Measurements from ENCODE around the gene KDM5C.
A peak's percentile ranks its signal among the peaks of the same experiment; 100 is the strongest.

Gene KDM5C

DNA sequence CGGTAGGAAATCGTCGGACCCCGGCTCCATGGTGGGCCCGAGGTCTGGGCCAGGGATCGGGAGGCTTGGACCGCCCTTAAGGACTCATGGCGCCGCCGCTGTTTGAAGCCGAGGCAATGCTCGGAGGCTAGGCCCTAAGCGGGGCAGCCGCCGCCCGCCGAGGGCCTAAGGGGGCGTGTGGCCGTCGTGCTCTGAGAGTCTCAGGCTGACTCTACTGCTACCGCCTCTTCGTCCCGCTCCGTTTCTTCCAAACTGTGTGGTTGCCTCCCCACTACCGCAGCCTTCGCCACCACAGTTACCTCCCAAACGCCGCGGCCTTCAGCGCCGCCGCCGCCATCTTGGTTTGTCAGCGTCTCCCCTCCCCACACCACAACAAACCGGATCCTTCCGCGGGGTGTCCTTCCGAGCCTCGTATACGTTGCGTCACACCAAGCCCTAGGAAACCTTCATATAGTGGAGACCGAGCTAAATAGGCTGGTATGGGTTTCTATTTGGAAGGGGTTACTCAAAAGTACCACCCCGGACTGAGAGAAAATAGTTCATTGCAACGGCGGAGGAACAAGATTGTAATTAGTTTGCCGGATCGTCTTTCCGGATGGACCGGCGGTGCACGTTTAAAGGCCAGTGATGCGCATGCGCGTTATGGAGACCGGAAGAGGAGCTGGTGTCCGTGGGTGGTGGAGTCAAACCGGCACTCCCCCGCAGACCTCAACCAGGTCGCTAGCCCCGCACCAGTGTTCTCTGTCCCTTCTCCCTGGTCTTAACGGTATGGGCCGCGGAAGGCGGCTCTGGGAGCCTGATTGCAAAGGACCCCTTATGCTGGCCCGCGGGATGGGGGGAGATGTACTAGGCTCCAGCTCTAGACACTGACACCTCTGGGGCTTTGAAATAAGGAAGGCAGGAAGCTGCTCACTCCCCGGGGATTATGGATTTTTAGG is at the start of gene KDM5C:
Gene KDM5C, minus strand, starts transcription at position 348 of the 938 bp plus-strand sequence. Its CDS starts 318 bp downstream, at position 30.
- peak; percentile 89 for DNase-seq (ENCODE audit: low read depth)

DNA sequence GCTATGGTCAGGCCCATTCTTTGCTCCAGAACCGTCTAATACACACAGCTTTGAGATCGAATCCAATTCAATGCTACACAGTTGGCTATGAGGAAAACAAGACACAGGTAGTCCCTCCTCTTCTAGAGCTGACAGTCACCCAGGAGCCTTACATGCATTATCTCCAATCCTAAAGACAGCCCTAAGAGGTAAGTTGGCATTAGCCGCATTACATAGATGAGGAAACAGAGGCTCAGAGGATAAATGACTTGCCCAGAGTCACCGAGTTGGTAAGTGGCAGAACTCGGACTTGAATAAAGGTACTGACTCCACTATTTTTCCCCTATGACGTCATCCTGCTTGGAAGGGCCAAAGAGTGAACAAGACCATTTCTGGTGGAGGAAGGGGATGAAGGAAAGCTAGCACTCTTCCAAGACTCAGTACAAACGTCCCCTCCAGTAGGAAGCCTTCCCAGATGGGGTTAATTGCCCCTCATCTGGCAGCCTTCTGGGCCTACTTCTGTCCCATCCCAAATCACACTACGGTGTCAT is 47.9 kb upstream of the KDM5C start:
- no peak for DNase-seq (ENCODE audit: low read depth)

DNA sequence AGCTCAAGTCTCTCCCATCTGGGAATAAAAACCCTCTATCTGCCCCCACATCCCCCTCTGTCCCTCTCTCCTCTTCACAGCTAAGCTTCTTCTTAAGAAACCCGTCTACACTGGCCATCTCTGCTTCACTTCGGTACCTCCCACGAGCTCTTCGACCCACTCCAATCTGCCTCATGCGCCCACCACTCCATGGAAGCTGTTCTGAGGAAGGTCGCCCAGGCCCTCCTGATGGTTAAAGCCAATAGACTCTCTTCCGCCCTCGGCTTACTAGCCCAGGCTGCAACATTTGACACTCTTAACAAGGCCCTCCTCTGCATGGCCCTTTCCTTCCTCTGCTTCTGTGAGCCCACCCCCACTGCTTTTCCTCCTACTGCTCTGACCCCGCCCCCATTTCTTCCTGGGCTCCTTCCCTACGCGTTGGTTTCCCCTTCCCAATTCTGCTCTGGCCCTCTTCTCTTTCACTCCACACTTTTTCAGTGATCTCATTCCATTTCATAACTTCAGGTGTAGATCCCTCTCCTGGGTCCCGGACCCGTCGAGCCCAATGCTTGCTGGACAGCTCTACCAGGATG is 44.6 kb upstream of the KDM5C start:
- no peak for DNase-seq (ENCODE audit: low read depth)

DNA sequence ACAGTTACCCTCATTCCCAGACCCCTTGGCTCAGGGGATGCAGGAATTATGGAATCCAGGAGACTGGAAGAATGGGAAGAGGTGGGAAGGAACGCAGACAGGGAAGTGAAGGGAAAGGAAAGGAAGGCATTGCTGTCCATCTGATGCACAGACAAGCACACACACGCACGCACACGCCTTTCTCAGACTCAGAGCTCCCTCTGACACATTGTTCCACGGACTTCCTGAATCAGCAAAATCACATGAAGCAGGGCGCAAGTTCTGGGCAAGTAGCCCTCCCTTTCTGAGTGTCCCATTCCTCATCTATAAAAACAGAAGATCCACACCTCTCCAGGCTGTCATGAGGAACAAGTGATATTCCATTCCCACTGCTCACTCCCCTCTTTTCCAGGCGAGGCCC is 43.2 kb upstream of the KDM5C start:
- DNase-seq (ENCODE audit: low read depth): no peak

DNA sequence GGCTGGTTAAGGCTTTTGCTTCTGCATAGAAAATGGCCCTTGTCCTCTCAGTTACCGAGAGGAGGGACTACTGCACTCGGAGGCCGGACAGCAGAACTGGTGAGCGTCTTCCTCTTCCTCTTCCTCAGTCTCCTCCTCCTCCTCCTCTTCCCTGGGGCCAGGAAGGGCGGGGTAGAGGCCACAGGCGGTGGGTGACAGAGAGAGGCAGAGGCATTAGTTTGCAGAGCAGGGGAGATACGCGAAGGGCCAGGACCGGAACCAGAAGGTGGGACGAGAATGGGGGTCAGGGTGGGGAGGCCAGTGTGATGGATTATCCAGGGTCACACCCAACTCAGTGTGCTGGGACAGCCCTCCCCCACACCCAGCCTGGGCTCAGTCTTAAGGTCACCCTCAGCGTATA is 41.9 kb upstream of the KDM5C start:
- no peak for DNase-seq (ENCODE audit: low read depth)

DNA sequence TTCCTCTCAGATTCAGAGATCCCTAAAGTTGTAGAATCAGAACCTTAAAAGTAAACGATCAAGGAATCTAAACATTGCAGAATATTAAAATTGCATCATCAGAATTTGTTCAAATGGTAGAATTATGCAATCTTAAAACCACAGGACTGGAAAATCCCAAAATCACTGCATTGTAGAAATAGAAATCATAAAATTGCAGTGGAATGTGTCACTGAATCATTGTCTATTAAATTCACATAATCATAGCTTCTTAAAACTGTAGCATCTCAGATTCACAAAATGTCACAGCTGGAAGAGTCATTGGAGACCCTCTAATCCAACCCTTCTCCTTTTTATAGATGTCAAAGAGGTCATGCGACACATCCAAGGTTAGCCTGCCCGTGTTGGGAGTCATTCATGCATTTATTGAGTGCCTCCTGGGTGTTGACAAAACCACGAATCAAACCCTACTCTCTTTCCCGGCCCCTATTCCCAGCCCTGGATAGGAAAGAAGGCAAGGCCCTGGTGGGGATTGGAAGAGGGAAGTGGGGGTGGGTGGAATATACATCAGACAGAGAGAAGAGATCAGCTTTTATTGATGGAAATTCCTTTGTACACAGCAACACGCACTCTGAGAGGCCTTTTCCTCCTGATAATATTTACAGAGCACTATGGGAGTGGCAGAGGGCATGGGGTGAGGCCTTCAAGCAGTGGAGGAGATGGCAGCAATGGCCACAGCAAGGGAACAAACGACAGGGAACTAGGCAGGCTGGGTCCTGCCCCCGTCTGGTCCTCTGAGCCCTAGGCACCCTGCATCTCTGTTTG is 41.0 kb upstream of the KDM5C start:
- peak; percentile 79 for DNase-seq (ENCODE audit: low read depth)

DNA sequence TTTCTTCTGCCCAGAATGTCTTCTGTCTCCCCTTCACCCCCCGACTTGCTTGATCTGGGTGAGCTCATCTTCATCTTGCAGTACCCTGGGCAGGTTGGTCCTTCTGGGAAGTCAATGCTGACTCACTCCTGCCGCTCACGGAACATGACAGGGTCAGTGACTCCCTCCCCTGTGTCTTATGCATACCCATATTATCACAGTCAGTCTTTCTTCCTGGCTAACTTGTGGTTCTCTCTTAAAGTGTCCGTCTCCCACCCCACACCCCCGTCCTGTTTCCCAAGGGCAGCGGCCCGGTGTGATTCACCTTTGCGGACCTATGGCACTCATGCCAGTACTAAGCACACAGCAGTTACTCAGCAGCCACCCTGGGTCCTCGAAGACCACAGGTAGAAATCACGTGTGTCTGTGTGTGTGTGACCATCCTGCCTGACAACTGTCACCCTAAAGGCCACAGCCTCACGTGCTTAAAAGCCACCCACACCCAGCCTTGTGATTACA is 38.6 kb upstream of the KDM5C start:
- DNase-seq (ENCODE audit: low read depth): peak; percentile 82

DNA sequence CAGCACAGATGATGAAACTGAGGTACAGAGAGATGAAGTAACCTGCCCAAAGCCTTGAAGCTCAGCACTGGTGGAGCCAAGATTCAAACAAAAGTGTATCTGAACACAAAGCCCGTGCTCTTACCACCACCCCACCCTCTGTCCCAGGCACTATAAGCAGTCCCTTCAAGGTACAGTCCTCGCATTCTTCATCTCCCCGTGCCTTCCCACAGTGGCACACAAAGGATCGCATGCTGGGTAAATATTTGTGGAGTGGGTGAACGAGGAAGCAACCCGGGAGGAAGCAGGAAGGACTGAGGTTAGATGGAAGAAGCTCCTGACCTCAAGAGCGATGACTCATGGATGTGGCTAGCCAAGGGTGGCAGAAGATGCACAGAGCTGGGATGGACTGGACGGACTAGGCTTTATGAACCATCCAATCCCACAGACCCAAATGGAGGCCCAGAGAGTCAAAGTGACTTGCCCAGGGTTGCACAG is 37.9 kb upstream of the KDM5C start:
- peak; percentile 84 for DNase-seq (ENCODE audit: low read depth)

DNA sequence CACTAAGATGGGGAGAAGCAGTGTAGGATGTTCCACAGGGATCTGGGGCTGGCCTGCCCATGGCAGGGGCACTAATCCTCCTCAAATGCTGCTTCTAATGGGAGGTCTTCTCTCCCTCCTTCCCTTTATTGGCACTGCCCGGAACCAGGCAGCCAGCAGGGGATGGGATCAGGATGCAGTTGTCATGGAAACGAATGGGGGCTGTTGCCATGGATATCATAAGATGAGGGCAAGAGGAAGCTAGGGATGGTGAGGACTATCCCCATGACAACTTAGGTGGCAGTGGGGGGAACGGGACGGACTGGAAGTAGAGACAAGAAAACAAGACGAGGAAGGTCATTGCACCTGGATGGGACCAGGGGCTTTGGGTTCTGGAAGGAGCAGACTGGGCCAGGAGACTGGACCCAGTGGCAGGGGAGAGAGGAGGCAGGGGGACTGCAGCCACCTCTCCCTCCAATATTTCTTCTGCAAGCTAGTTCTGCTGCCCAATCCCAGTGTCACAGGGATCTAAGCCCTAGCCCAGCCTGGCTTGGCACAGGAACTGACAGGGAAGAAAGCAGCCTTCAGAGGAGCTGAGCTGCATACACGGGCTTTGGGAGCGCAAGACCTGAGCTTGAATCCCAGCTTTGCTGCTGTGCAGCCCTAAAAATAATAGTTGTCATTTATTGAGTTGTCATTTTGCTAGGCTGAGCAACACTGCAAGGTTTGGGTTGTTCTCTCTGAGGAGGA is 37.3 kb upstream of the KDM5C start:
- DNase-seq (ENCODE audit: low read depth): no peak

DNA sequence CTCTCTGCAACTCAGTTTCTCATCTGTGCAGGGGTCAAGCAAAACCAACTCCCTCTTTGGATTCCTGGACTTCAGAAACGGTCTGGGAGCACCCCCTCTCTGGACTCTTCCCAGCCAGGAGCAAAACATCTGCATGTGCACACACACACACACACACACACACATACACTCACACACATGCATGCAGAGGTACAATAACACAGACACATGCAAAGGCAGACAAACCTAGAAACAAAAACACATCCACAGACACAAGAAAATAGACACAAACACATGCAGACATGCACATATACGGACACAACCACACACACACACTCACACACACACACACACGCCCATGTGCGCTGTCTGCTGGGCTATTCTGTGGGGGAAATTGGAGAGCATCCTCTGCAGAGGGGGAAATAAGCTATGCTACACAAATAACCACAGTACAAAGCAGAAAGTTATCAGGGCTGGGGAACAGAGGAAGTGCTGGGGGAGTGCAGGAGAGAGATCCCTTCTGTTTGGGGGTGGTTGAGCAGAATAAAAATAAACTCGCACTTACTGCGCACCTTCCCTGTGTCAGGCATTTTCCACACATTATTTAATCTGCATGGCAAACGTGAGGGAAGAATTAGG is 36.5 kb upstream of the KDM5C start:
- no peak for DNase-seq (ENCODE audit: low read depth)

DNA sequence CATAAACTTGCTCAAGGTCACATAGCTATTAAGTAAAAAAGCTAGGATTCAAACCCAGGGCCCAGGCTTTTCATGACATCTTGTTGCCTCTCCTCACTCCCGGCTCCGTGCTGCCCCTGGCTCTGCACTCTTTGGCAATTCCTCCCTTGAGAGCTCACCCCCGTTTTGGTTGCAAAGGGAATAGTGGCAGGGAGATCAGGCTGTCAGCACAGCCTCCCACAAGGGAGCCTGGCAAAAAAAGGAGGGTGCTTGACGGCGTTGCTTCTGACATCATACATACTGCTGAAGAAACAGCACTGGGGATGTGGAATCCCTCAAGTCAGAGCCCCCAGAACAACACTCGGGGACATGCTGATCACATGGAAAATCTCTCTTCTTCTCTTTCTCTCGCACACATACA is 35.8 kb upstream of the KDM5C start:
- no peak for DNase-seq (ENCODE audit: low read depth)

DNA sequence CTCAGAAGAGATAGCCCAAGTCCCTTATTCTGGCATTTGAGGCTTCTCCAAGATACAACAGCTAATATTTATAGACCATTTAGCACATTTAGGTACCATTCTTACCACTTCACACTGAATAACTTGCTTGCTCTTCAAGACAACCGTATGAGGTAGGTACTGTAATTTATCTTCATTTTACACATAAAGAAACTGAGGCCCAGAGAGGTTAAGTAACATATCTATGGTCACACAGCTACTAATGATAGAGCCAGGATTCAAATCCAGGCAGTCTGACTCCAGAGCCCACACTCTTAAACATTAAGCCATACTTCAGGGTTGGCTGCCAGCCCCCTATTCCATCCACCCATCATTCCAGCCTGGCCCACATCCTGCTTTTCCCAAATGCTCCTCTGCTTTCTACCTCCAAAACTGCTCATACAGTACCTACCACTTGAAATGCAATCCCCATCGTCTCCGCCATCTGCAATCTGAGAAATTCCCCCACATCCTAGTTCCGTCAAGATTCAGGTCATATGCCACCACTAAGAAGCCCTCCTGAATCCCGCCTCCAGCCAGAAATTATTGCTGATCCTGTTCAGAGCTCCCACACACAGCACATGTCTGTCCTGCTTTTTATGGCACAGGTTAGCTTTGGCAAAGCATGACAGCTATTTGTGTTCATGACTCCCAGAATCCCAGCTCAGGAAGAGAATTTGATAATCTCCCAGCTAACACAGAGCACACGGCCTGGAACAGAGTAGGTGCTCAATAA is 32.8 kb upstream of the KDM5C start:
- DNase-seq (ENCODE audit: low read depth): no peak

DNA sequence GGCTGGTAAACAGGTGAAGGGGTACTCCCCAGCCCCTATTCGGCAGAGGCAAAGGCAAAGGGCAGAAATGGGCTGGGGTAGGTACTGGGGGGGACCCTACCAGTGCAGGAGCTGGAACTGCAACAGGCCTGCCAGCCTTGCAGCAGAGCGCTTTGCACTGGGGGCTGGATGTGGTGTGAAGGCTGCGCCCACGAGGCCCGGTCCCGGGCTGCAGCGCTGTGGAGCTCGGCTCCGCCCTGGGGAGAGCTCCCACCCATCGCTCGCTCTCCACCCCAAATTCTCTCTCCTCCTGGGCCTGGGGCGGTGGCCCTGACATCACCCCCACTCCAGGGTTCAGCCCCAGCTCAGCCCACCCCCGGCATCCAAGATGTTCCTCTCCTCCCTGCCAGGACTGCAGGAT is 32.2 kb upstream of the KDM5C start:
- DNase-seq (ENCODE audit: low read depth): no peak

DNA sequence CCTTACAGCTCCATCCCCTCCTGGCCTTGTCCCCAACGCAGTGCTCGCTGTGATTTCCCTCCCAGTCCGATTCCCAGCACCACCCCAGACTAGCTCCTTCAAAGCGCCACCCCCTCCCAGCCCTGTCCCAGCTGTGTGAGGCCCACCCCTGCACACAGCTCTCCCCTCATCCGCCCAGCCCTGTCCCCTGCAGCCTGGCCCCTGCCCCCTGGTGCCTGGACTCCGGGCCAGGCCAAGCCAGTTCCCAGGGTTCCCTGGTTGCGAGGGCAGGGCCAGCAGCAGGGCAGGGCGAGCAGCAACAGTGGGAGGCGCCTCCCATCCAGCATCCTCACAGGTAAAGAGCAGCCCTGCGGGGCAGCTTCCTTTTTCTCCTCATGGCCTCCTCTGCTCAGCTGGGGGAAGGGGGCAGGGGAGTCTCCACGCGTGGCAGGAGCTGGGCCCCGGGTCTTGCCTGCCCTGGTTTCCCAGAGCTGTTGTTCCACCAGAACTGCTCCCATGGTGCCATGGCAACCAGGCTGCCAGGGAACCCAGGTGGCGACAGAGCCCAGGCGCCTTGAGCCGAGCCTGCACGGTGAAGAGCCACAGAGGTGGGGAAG is 31.5 kb upstream of the KDM5C start:
- no peak for DNase-seq (ENCODE audit: low read depth)

DNA sequence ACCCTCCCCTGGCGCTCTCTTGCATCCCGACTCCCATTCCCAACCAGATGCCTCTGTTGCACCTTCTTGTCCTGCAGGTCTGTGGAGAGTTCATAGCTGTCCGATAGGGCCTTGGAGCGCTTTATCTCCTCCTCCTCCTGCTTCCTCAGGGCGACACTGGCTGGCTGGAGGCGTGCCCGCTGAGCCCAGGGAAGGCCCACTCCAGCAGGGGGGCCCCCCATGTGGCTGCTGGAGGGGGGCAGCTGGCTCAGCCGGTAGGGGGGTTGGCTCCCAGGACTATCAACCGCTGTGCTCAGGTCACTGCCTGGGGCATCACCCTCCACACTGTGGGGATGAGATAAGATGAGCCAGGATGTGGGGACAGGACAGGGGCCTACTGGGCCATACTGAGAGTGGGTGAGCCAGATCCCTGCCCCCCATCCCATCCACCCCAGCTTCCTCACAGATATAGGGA is 30.8 kb upstream of the KDM5C start:
- no peak for DNase-seq (ENCODE audit: low read depth)

DNA sequence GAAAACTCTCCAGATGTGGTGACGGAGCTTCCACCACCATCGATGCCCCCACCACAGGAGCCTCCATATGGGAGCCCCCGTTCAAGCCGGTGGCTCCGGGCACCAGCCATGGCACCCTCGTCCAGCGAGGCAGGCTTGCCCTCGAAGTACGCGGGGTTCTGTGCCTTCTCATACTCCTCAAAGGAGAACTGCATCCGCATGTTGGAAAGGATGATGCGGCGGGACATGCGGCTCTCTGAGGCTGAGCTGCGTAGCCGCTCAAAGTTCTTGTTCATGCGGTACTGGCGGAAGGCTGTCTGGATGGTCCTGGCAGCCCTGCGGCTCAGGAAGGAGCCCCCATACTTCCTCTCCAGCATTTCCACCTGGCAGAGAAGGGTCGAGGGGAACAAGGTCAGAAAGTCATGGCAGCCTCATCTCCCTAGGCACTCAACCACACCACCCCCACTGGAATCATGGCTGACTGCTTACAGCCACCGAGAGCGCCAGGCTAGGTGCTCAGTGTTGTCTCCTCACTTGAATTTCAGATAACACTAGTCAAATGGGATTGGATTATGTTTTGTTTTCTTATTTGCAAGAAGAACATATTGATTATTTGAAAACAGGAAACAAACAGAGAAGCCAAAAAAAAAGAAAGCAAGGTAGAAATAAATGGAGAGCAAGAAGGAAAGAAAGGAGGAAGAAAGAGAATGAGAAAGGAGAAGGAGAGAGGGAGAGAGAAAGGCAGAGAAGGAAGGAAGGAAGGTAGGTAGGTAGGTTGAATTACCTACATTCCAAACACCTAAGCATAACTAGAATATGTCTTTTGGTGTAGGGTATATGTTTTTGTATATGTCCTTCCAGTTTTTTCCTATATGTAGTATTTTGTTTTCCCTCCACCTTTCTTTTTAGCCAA is 29.8 kb upstream of the KDM5C start:
- DNase-seq (ENCODE audit: low read depth): no peak

DNA sequence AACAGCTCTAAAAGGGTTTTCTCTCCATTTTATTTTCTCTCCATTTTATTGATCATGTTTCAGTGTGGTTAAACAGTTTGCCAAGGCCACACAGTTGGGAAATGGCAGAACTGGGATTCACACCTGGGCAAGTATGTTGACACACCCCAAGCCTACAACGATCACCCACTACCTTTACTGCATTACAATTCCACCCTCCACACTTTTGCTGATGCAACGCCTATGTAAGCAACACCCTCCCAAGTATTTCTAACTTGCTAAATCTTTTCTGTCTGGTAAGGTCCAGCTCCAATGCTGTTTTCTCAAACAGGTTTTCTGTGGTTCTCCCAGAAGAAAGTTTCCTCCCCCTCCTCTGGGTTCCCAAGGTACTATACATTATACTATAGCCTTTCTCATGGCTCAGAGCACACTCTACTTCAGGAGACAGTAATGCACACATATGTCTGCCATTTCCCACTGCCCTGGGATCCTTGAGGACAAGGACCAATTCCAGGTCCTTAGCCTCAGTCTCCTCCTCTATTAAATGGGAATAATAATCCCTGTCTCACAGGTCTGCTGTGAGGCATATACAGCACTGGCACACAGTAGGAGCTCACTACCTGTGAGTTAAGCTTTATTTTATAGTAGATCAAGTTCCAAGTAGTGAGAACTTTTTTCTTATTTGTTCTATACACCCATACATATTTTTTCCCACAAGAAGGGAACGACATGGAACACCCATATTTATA is 28.4 kb upstream of the KDM5C start:
- DNase-seq (ENCODE audit: low read depth): no peak

DNA sequence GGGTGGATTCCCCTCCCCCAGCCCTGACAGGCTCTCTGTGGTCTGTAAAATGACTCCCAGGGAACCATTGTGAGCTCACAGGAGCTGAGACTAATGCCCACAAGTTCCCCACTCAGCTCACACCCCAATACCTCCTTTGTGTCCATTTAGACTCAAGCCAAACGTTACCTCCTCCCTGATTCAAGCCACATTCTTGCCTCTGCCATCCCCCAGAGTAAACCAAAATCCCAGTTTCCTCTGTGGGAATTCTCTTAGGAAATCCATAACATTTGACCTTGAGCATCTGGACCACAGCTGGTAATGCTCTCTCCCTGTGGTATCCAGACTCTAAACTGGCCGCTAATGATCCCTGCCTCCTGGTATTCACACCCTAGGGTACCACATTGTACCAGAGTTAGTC is 26.3 kb upstream of the KDM5C start:
- DNase-seq (ENCODE audit: low read depth): peak; percentile 46

Data from EH (cell line).